NCI-H187 (cell line): ENCODE data around the gene PRG3.
"Not testable (repeated sequence)": the region's sequence is repeated elsewhere in the genome, so short reads cannot be mapped to it uniquely, and the experiment has no call there.

Experiments used
- DNase-seq, 2 experiments: peaks; one replicate each; lab custom pipeline; 2025; lab: John Stamatoyannopoulos, UW

Gene PRG3

GRCh38 chr11:57408771-57409170 is 27.8 kb upstream of the PRG3 start:
- no peak for DNase-seq

- DNase-seq, result no peak
These were observed 27.1 kb upstream of the PRG3 start for GRCh38 chr11:57407941-57408475.

GRCh38 chr11:57407010-57407920 is 26.3 kb upstream of the PRG3 start:
- no peak for DNase-seq

GRCh38 chr11:57406337-57406904 is 25.5 kb upstream of the PRG3 start:
- no peak for DNase-seq

- DNase-seq, result no peak
These were observed 24.4 kb upstream of the PRG3 start for GRCh38 chr11:57405271-57405860.

- DNase-seq, result no peak
These were observed 22.8 kb upstream of the PRG3 start for GRCh38 chr11:57403802-57404147.

GRCh38 chr11:57403003-57403801 is 22.3 kb upstream of the PRG3 start:
- DNase-seq, result not testable (repeated sequence)

- no peak for DNase-seq
These were observed 21.4 kb upstream of the PRG3 start for GRCh38 chr11:57402188-57403002.

- no peak for DNase-seq
These were observed 19.1 kb upstream of the PRG3 start for GRCh38 chr11:57399972-57400578.

GRCh38 chr11:57399221-57399620 is 18.3 kb upstream of the PRG3 start:
- no peak for DNase-seq

- no peak for DNase-seq
These were observed 16.5 kb upstream of the PRG3 start for GRCh38 chr11:57397394-57397990.

GRCh38 chr11:57396744-57397143 is 15.8 kb upstream of the PRG3 start:
- no peak for DNase-seq

GRCh38 chr11:57395905-57396623 is 15.1 kb upstream of the PRG3 start:
- DNase-seq, result no peak

- no peak for DNase-seq
These were observed 13.4 kb upstream of the PRG3 start for GRCh38 chr11:57394203-57394965.

GRCh38 chr11:57392763-57393105 is 11.8 kb upstream of the PRG3 start:
- no peak for DNase-seq

- DNase-seq, result no peak
These were observed 11.3 kb upstream of the PRG3 start for GRCh38 chr11:57392066-57392762.

GRCh38 chr11:57391539-57391938 is 10.6 kb upstream of the PRG3 start:
- no peak for DNase-seq

GRCh38 chr11:57391111-57391510 is 10.2 kb upstream of the PRG3 start:
- no peak for DNase-seq
